ENCODE data around the gene N4BP3.

Gene N4BP3

GRCh38 chr5:178098685-178099084 is 14.6 kb upstream of the N4BP3 start:
- in situ Hi-C loops (cut with MboI; ENCODE audit: low sequenced_read_pairs), result no loop called here

DNA sequence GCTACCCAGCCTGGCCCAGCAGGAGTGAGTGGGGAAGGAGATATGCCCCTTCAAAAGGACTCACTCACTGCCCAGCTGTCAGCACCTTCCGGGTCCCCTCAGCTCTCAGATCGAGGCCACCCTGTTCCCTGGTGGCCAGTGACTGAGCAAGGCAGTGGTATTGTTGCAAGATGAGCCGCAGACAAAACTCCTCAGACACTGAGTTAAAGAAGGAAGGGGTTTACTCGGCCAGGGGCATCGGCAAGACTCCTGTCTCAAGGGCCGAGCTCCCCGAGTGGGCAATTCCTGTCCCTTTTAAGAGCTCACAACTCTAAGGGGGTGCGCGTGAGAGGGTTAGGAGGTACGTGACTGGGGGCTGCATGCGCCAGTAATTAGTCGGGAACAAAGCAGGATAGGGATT is 9.7 kb upstream of the N4BP3 start:
- in situ Hi-C loops (cut with MboI; ENCODE audit: low sequenced_read_pairs), result no loop called here

GRCh38 chr5:178104492-178104891 is 8.8 kb upstream of the N4BP3 start:
- in situ Hi-C loops (cut with MboI; ENCODE audit: low sequenced_read_pairs), result no loop called here

- in situ Hi-C loops (cut with MboI; ENCODE audit: low sequenced_read_pairs), result no loop called here
Observed at GRCh38 chr5:178106086-178106485, 7.2 kb upstream of the N4BP3 start.

- in situ Hi-C loops (cut with MboI; ENCODE audit: low sequenced_read_pairs), result no loop called here
Observed at GRCh38 chr5:178106556-178107239, 6.6 kb upstream of the N4BP3 start.

DNA sequence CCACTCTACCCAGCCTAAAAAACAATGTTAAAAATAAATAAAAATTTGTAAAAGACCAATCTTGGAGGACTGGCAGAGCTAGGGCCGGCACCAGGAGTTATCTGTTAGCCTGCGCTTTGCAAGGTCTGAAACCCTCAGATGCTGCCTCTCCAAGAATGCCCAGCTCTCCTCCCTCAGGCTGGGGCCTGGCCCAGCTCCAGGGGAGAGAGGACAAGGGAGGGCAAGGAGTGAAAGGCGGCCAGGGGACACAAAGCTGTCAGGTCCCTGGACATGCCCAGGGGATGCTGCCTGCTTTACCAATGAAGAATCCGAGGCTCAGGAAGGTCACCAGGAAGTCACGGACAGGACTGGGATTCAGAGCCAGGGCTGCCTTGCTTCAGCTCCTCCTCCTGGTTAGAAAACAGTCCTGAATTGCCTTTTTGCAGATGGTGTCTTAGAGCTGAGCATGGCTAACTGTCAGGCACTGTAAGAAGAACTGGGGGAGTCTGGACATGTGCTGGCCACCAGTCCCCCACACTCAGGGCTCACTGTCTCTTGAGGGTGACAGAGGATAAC is 5.5 kb upstream of the N4BP3 start:
- in situ Hi-C loops (cut with MboI; ENCODE audit: low sequenced_read_pairs), result no loop called here

- in situ Hi-C loops (cut with MboI; ENCODE audit: low sequenced_read_pairs), result no loop called here
Observed at GRCh38 chr5:178108446-178108845, 4.9 kb upstream of the N4BP3 start.

DNA sequence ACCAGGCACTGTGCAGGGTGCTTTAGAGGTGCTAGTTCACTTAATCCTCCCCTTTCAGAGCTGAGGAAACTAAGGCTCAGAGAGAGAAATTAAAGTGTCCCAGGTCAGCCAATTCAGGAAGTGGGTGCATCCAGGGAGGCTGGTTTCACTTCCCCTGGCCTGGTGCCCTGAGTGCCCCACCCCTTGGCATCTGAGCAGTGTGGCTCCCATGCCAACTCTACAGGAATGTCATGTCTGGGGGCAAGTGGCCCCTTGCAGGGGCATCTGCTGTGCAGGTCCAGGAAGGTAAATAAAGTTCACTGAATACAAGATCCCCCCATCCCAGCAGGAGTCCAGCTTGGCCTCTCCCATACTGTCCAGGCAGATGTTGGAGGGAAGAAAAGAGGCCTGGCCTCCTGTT is 4.4 kb upstream of the N4BP3 start:
- in situ Hi-C loops (cut with MboI; ENCODE audit: low sequenced_read_pairs), result no loop called here

GRCh38 chr5:178110511-178110910 is 2.8 kb upstream of the N4BP3 start:
- in situ Hi-C loops (cut with MboI; ENCODE audit: low sequenced_read_pairs), result no loop called here

- in situ Hi-C loops (cut with MboI; ENCODE audit: low sequenced_read_pairs), result no loop called here
Observed at GRCh38 chr5:178111925-178112324, 1.4 kb upstream of the N4BP3 start.

- in situ Hi-C loops (cut with MboI; ENCODE audit: low sequenced_read_pairs), result no loop called here
Observed at GRCh38 chr5:178112545-178112944, 787 bp upstream of the N4BP3 start.

DNA sequence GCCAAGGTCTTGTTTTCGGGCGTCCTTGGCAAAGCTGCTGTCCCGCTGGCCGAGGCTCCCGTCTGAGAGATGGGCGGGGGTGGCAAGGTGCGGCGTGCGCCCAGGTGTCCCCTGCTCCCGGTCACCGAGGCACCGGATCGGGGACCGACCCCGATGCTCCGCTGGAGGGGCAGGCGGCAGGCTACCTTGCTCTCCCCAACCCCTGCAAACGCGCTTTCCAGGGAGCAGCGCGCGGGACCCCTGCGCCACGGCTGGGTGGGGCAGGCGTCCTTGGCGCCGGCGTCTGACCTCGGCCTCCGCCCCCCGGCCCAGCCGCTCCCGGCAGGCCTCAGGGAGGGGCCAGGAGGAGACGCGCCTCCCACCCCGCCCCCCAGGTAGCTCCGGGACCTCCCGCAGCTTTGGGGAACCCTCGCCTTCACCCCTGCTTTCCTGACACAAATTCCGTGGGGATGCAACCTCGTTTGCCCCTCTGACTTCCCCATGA is 551 bp downstream of the N4BP3 start:
- in situ Hi-C loops (cut with MboI; ENCODE audit: low sequenced_read_pairs), result no loop called here

DNA sequence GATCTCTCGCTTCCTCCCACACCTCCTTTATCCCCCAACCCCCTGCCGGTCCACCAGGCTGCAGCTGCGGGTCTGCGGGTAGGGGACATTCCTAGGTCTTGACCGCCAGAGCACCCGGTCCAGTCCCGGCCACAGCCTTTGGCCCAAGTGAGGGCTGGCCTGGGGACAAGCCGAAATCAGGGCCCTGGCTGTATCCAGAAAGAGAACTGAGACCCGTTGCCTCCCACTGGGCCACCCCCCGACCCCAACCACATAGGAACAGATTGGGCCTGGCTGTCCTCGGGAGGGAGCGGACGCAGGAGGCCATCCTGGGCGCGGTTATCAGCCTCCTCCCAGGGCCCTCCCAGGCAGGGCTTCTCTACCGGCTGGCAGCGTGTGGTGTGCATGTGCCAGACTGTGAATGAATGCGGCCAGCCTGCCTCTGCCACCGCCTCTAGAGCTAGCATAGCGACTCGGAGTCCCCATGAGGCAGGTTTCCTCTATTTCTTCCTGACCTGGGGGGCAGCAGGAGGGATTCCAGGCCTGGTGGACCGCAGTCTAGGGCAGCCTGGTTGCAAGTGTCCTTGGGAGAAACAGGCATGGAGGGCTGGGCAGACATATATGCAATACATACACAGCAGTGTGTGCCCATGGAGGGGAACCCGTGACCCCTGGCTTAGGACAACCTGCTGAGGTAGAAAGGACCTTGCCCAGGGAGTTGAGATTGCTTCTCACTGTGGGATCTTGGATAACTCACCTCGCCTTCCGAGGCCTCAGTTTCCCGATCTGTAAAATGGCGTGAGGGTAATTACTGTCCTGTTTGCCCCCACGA is 1.2 kb downstream of the N4BP3 start:
- in situ Hi-C loops (cut with MboI; ENCODE audit: low sequenced_read_pairs), result no loop called here

DNA sequence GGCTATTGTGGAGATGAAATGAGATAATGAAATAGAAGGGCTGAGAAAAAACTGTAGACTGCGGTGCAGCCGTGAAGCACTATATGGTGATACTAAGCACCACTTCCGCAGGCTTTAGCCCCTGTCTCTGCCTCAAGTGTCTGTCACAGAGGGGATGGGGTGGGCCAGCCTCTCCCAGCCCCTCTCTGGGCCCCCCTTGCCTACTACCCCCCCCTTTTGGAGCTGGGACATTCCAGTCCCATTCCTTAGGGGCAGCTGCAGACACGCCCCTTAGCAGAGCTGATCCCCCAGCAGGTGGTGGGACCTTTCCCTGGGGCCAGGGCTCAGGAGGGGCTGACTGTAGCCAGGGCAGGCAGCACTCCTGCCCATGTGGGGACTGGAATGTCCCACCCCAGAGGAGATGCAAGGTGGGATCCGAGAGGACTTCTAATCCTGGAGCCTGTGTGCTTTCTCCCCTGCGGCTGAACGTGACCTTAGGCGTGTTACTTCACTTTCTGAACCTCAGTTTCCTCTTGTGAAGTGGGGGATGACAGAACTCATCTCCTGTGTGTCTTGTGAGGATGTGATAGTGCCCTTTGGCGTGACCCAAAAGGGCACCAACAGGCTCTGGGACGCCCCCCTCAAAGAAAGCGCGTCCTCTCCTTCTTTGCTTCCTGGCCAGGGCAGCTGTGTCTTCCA is 1.9 kb downstream of the N4BP3 start:
- in situ Hi-C loops (cut with MboI; ENCODE audit: low sequenced_read_pairs), result no loop called here

- in situ Hi-C loops (cut with MboI; ENCODE audit: low sequenced_read_pairs), result no loop called here
Observed at GRCh38 chr5:178115814-178116142, 2.4 kb downstream of the N4BP3 start.

- in situ Hi-C loops (cut with MboI; ENCODE audit: low sequenced_read_pairs), result no loop called here
Observed at GRCh38 chr5:178116143-178116885, 3.0 kb downstream of the N4BP3 start.

- in situ Hi-C loops (cut with MboI; ENCODE audit: low sequenced_read_pairs), result no loop called here
Observed at GRCh38 chr5:178117923-178118701, 4.8 kb downstream of the N4BP3 start.

- in situ Hi-C loops (cut with MboI; ENCODE audit: low sequenced_read_pairs), result no loop called here
Observed at GRCh38 chr5:178119915-178120606, 6.7 kb downstream of the N4BP3 start.

GRCh38 chr5:178120607-178121357 is 7.5 kb downstream of the N4BP3 start:
- in situ Hi-C loops (cut with MboI; ENCODE audit: low sequenced_read_pairs), result no loop called here

Data from hTERT RPE-1 (cell line).